Measurements from ENCODE around the gene KCNIP1.

The KCNIP1 gene

DNA sequence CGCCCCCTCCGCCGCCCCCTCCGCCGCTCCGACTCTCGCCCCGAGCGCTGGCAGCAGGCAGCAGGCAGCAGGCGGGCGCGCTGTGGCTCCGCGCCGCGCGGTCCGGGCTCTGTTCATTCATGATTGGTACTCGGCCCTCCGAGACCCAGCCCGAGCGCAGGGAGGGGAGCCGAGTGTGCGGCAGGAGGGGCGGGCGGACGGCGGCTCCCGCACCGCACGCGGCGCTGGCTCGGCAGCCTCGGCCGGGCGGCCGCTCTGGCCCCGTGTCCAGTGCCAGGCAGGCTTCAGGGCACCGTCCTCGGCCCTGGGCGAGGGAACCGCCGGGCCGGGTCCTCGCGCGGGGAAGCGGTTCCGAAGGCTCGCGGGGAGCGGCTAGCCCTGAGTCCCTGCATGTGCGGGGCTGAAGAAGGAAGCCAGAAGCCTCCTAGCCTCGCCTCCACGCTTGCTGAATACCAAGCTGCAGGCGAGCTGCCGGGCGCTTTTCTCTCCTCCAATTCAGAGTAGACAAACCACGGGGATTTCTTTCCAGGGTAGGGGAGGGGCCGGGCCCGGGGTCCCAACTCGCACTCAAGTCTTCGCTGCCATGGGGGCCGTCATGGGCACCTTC lies at the start of gene KCNIP1:
Gene KCNIP1 (plus strand): TSS at position 31 of the 607 bp plus-strand sequence.
- no peak for DNase-seq

DNA sequence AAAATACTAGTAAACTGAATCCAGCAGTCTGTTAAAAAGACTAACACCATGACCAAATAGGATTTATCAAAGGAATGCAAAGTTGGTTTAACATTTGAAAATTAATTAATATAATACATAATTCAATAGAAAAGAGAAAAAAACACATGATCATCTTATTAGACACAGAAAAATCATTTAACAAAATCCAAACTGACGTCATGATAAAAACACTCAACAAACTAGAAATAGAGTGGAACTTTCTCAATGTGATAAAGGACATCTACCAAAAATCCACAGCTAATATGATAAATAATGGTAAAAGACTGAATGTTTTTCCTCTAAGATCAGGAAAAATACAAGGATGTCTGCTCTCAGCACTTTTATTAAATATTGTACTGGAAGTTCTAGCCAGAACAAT lies 40.4 kb upstream of the KCNIP1 start:
- no peak for DNase-seq

DNA sequence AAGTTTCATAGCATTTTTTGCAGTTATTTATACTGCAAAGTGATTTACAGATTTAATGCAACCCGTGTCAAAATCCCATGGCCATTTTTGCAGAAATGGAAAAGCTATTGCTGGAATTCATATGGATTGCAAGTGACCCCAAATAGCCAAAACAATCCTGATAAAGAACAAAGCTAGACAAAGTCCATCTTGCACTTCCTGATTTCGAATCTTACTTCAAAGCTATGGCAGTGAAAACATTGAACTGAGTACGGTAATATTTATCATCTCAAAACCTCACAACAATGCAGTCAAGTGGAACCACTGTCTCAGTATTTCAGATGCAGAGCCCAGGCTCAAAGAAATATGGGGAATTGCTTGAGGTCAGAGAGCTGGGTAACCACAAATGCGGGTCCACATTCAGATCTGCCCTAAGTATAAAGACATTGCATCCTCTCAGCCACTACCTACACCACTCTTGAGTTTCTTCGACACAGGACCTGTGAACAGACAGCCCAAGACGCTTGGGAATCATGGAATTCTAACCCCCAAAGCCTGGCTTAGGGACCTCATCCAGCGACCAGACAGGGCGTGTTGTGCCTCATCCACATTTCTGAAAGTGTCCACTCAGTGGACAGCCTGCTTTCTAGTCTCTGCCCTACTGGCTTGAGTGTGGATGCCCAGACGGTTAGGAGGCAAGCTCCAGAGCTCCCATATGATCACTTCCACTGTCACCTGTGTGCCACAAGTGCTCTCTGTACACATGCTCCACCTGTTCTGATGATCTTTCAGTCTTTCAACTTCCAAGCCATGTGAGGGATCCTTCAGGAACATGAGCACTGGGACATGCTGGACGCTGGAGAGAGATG lies 39.3 kb upstream of the KCNIP1 start:
- DNase-seq, result no peak

DNA sequence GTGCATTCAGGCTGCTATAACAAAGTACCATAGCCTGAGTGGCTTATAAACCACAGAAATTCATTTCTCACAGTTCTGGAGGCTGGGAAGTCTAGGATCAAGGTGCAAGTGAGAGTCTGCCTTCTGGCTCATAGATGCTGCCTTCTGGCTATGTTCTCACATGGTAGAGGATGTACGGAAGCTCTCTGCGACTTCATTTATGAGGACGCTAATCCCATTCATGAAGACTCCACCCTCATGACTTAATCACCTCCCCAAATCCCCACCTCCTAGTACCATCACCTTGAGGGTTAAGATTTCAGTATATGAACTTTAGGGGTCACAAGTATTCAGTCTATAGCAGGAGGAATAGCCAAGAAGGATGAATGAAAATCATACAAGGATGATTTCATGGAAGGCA lies 37.3 kb upstream of the KCNIP1 start:
- no peak for DNase-seq

DNA sequence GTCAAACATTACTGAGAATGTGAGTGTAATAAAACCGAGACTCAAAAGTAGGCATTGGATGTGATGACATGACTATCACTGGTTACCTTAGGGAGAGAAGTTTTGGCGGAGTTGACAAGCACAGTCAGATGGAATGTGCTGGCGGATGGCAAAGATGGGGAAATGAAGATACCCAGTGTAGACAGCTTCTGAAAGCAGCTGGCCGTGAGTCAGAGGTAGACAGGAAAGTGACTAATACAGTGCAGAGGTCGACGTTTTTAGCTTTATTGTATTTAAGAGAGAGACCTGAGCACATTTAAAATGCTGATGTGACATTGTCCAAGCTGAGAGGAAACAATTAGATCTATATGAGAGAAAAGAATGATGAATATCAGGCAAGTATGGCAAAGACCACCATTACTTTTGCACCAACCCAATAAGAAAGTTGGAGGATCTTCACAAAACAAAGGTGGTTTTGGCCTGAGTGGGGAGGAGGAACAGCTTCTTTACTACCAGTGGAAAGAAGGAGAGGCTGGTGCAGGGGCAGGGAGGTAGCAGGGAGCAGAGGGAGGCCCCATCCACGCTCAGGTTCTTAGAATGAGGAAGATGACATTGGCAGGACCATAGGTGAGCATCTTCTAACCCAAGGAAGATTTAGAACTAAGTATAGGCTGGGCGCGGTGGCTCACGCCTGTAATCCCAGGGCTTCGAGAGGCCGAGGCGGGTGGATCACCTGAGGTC lies 36.7 kb upstream of the KCNIP1 start:
- peak; percentile 45 to 90 for DNase-seq

DNA sequence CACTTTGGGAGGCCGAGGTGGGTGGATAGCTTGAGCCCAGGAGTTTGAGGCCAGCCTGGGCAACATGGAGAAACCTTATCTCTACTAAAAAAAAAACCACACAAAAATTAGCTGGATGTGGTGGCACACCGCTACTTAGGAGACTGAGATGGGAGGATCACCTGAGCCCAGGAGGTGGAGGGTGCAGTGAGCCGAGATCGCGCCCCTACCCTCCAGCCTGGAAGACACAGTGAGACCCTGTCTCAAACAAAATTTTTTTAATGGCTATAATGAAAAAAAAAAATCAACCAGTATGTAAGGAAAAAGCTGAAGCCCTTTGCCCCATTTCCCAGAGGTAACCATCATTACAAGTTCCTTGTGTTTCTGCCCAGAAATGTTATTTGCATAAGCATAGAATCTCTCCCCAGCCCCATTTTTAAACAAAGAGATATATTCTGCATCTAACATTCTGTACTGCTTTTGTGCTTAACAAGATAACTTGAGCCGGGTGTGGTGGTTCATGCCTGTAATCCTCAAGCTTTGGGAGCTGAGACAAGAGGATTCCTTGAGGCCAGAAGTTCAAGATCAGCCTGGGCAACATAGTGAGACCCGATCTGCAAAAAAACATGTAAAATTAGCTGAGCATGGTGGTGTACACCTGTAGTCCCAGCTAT lies 35.1 kb upstream of the KCNIP1 start:
- no peak for DNase-seq

DNA sequence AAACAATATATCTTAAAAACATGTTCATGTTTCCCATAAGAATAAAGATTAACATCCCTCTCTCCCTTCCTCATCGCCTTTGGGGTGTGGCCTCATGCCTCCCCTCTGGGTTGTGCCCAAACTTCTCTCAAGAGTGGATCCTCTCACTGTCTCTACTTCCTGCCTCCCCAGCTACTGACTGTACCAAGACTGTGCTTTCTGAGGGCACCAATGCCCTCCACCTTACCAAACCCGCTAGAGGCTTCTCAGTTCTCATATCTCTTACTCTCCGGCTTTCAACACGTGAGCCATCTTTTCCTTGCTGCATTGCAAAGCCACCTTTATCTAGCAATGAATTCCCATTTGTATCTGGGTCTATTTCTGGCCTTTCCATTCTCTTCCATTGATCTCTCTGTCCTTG lies 34.4 kb upstream of the KCNIP1 start:
- DNase-seq, result no peak

DNA sequence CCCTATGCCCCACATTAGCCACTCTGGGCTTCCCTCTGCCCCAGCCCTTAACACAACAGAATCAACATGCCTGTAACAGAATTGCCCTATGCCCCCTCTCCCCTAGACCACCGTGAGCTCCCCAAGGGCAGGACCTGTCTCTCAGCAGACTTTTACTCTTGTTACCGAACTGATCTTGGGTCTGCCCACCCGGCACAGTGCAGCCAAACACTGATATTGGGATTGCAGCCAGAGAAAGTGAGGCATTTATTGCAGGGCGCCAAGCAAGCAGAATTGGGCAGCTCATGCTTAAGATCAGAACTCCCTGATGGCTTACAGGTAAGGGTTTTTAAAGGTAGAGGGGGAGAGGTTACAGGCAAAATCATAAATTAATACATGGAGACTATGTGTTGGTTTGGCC lies 33.5 kb upstream of the KCNIP1 start:
- DNase-seq, result no peak

DNA sequence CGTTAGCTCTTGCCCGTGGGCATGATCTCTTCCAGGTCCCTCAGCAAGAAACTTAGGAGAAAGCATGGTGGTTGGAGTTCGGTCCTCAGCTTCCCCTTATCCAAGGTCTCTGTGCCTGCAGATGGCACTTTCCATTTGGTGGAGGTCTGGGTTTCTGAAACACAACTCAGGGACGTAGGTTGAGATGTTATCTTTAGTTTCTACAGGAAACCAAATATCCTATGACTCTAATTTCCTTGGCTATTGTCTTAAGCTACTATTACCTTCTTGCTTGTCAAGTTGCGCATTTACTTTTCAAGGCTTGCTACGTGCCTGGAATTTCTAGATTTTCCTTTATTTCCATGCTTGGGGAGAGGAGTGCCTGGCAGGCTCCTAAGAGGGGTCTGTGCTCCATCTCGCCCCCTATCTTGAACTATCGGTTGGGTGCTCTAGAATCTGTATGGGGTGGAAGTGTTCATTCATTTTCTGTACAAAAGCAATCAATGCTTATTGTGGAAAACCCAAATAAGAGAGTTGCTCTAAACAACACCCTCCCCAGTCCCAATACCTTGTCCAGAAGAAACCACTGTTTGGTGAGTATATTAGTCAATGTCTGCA lies 32.9 kb upstream of the KCNIP1 start:
- DNase-seq, result no peak

DNA sequence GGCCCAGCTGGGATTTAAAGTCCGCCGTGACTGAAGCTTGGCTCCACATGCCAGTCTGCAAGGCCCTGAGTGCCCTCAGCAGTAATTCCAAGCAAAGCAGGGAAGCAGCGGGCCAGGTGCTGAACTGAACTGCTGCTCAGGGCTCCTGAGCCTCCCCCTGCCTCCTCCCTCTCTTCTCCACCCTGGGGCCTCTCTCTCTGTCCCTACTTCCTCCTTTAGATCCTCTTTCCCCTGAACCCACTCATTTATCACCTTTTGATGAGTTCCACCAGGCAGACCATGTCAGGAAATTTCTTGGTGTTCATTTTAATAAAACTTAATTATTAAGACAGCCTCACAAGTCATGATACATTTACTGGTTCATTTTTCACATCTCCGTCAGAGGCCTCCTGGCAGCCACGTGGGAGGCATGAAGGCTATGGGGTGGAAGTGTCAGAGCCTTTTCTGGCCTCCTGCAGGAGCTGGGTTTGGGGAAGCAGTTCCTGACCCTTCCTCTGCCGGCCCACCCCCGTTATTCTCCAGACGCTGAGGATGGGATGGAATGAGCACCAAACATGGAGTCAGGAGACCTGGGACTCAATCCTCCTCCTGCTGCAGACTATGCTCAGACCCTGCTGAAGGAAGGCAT lies 32.2 kb upstream of the KCNIP1 start:
- DNase-seq, result no peak

DNA sequence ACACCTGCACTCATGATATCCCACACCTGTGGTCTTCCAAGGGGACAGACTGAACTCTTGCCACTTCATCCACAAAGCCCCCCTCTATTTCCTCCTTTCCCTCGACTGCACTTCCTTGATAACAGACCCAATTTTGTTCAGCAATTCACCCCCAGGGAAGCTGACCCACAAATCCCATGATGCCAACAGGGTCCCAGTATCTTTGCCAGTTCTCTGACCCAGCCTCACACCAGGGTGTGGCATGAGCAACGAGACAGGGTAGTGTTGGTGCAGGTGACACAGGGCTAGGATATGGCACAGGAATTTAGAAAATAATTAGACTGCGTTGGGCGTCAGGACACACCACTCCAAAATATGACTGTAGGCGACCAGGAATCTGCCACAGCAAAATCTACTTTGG lies 30.2 kb upstream of the KCNIP1 start:
- no peak for DNase-seq

DNA sequence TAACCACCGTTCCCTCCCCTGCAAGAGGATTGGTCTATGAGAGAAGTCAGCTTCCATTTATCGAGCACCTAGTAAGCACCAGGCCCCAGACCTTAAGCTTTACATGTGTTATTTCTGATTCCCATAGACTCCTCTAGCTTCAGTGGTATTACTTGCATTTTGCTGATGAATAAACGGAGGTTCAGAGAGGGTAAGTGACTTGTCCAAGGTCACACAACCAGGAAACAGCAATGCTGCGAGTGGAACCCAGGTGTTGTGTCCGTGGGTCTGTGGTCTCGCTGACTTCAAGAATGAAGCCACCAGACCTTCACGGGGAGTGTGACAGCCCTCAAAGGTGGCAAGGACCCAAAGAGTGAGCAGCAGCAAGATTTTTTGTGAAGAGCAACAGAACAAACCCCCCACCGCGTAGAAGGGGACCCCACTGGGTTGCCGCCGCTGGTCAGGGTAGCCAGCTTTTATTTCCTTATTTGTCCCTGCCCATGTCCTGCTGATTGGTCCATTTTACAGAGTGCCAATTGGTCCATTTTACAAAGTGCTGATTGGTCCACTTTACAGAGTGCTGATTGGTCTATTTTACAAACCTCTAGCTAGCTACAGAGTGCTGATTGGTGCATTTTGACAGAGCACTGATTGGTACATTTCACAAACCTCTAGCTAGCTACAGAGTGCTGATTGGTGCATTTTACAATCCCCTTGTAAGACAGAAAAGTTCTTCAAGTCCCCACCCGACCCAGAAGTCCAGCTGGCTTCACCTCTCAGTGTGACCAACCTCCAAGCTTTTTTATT lies 29.1 kb upstream of the KCNIP1 start:
- DNase-seq, result no peak

DNA sequence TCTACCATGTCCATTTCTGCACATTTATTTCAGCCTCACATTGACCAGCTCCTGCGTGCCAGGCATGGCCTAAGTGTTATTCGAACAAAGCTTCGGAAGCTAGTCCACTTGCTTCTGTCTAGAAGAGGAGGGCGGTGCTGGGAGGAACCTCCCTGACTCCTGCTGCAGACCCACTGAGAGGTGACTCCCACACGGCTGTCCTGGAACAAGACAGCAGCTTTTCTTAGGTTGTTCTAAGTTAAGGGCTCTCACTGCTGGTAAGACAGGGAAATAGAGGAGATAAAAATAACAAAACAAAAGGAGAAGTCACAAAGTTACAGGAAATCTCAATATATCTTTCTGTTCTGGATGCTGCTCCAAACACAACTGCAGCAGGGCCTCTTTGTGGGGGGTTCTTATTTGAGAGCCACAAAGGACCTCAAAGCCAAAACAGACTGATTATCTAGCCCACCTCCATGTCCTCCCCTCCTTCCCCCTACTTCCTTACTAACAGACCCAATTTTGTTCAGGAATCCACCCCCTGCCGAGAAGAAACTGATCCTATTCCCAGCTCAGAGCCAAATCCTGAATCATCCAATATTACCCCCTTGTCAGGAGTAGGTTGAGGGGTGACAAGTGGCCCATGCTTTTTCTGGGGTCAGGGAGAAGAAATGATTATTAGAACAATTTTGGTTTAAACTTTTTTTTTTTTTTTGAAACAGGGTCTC lies 28.4 kb upstream of the KCNIP1 start:
- no peak for DNase-seq

DNA sequence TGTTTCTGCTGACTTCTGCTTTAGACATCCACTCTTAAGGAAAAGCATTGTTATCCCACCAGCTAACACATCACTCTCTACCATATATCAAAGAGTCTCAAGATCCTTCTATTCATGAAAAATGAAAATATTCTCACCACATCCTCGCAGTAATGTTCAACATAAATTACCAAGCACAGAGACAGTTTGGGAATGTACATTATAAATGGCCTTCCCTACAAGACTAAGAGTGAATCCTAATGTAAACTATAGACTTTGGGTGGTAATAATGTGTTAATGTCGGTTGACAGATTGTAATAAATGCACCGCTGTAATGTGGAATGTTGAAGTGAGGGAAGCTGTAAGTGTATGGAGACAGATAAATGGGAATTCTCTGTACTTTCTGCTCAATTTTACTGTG lies 27.1 kb upstream of the KCNIP1 start:
- no peak for DNase-seq

DNA sequence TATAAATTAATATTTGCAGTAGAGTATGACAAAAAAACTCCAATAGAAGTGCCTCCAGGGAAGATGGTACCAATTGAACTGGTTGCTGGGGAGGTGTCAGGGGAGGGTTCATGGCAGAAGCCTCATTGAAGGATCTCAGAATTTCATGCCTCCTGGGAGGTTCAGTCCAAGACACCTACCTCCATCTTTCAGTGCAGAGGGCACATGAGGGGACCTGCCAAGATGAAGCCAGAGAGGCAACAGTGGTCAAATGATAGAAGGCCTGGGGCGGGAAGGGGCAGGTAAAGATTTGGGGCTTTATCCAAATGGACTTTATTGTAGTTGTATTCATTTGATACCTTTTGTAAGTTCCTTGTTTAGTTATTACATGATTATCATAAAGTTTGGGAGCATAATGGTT lies 25.9 kb upstream of the KCNIP1 start:
- DNase-seq, result no peak

DNA sequence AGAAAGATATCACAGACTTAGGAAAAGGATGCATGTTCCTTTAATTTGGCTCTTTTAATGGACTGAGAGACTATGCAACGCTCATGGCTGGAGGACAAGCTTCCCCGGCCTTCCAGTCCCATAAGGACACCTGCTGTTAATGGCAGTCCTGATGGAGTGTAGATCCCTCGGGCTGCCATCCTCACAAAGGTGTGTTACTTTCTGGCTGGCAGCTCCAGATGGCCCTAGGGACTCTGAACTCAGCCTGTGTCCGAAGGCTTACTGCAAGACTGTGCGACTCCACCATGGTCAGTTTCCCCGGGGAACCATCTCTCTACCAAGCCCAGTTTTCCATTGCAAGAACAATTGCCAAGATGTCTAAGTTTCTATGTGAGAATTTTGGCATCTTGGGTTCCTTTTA lies 25.5 kb upstream of the KCNIP1 start:
- DNase-seq, result no peak

DNA sequence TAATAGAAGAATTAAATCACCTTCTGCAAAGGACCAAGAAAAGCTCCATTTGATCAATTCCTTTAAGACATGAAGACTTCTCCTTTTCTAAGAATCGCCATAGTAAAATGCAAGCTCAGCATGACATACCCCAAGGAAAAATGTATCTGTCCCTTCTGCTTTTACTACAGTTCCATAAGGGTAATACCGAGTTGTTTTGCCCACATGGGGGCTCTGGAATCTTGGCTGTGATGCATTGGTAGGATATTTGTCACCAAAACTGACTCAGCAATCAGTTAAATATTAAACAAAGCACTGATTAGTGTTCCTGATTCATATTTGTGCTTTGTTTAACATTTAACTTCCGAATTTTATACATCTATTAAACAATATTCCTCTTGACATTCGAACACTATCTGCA lies 24.3 kb upstream of the KCNIP1 start:
- DNase-seq, result peak in 1 of 2 experiments; percentile 17

DNA sequence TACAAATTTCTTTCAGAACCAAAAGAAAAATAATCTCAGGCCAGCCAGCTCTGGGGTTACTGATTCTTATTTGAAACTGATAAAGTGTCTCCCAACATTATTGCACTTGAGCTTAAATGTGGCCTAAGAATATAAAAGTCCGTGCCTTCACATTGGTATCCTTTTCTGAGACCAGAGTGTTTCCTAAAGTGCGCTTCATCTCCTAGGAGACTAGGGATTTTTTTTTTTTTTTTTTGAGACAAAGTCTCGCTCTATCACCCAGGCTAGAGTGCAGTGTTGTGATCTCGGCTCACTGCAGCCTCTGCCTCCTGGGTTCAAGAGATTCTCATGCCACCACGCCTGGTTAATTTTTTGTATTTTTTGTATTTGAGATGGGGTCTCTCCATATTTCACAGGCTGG lies 23.6 kb upstream of the KCNIP1 start:
- no peak for DNase-seq

DNA sequence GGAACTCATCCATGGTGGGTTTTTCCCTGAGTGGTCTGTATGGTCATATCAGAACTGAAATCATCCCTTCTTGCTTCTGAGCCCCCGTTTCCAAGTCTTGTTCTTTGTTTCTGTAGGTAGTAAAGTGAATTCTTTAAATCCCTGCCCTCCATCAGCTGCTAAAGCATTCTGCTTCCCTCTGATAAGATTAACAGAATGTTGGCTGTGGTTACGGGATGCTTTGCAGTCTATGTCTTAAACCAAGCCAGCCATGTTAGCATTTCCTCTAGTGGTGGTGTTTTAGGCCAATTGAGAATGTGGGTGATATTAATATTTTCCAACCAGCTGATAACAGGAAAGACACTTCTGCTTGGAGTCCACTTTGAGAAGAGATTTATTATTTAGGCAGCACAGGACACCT lies 22.0 kb upstream of the KCNIP1 start:
- DNase-seq, result no peak

DNA sequence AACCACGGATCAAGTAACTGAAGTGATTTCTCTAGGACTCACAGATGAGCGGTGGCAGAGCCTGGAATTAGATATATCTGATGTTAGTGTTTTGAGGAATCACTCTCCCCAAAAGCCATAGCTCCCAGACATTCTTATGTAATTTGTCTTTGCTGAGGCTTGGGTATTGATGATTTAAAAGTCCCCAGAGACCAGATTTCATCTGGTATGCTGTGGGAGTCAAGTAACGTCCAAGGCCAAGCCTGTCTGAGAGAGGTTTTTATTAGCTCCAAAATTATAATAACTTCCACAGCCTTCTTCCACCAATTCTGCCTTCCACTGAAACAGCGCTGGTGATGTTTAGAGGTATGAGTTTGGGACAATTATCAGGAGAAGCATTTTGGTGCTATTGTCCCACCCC lies 21.3 kb upstream of the KCNIP1 start:
- DNase-seq, result no peak
